HS-27A (cell line): Measurements from ENCODE around the gene MEX3D.

Experiments used
- DNase-seq: peaks from one replicate; pipeline ENCODE4 v3.0.0-alpha.2; 2012; ENCODE audit warnings: low read depth, missing footprints

Gene MEX3D

DNA sequence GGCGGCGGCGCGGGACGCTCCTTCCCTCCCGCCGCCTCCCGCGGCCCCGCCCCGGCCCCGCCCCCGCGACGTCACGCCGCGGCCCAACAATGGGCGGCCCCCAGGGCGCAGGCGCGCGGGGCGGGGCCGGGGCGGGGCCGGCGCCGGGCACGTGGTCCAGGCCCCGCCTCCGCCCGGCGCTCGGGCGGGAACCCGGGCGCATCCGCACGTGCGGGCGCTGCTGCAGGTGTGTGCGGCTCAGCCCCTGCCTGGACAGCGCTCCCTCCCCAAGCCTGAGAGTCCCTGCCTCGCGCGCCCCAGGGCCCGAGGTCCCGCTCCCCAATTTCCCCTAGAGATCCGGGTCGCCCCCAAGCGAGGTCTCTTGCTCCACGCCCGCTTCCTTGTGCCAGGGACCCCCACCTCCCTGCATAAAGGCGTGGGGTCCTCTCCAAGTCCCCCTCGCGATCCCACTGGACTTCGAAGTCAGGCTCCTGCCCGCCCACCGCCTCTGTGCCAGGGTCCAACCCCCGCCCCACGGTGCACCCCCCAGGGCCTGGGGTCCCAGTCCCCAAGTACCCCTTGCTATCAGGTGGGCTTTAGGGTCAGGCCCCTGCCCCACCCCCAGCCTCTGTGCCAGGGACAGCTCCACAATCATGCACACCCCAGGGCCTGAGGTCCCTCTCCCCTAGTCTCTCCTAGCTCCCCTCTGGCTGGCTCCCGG lies at the start of gene MEX3D:
MEX3D (minus strand) TSS at position 6 of the 700 bp plus-strand sequence. CDS start 267 bp downstream, outside the sequence.
- DNase-seq: no peak

DNA sequence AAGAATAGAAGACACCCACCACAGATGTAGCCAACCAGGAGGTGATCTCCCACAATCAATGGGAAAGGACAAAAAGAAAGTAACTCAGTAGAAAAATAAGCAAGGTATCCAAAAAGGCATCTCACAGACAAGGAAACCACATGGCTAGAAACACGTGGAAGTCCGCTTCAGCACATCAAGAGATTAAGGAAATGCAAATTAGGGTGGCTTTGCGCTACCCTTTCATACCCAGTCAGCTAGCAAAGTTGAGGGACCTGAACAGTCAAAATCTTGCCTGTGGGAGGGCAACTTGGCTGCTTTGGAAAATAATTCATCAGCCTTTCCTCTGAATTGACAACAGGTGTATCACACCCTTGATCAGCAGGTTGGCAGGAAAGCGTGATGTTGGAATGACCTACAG lies 48.8 kb upstream of the MEX3D start:
- no peak for DNase-seq

DNA sequence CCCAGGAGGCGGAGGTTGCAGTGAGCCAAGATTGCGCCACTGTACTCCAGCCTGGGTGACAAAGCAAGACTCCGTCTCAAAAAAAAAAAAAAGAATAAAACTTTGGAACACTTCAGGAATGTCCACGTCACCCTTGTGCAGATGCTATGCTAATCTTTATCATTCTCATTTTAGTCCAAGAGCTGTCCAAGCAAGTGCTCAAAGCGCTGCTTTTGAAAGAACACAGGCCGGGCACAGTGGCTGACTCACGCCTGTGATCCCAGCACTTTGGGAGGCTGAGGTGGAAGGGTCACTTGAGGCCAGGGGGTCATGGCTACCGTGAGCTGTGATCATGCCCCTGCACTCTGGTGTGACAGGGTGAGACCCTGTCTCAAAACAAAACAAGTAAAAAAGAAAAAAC lies 48.3 kb upstream of the MEX3D start:
- no peak for DNase-seq

DNA sequence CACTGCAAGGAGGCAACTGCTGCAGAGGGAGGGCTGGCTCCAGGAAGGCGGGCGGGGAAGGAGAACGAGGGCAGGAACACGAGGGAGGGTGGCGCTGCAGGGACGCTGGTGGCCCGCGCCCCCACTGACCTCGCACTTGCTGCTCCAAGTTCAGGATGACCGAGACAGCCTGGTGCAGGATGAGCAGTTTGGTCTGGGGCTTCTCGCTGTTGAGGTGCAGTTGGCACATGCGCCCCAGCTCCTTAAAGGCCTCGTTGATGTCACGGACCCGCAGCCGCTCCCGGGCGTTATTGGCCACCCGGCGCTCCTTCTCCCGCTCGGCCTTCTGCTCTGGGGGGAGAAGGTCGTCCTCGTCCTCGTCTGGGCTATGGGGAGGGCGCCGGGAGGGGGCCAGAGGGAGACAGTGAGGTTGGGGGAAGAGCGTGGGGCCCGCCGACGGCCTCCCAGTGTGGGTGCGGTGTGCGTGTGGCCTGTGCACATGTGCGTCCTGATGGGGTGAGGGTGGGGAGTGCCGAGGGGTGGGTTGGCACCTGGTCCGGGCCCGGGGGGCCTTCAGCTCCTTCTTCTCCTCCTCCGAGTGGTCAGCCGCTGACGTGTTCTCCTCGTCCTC lies 47.1 kb upstream of the MEX3D start:
- DNase-seq: no peak

DNA sequence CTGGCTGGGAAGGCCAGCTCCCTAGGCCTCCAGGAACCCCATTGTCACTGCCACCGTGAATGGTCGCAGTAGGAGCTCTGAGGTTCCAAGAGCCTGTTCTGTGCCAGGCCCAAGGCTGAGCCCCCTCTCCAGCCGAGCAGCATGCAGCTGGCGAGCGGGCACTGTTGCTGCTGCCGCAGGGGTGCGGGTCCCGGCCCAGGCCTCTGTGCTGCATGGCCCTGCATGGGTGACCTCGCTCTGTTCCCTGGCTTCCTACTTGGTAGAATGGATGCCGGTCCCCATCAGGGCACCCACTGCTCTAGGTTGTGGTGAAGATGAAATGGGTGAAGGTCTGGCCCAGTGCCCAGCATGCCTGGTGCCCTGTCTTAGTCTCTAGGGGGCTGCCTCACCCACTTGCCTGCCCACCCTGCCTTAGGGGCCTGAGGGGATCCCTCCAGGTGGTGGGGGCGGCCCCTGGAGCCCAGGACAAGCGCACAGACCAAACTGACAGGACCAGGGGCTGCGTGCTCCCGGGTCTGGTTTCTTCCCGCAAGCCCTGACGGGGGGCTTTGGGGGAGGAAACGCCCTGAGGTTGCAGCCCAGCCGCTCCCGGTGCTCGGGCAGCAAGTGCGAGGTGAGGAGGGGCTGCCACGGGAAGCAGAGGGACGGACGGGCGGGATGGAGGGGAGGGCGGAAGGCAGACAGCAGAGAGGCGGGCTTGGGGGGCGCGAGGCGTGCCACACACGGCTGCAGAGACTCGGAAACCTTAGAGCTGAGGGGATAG lies 45.9 kb upstream of the MEX3D start:
- no peak for DNase-seq

DNA sequence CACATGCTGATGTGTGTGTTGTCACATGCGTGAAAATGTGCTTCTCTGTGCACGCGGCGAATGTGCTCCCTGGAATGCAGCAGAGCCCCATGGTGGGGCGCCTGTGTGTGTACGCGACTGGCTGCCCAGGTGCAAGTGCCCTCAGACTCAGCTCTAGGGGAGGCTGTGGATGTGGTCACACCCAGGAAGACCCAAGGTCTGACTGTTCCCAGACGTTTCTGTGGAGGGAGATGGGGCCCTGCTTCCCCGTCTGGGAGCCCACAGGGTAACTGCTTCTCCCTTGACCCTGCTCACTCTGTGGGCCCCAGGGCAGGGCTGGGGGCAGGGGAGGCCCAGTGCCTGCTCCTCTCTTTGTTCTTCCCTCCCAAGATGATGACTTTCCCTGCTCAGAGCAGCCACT lies 45.0 kb upstream of the MEX3D start:
- DNase-seq: no peak

DNA sequence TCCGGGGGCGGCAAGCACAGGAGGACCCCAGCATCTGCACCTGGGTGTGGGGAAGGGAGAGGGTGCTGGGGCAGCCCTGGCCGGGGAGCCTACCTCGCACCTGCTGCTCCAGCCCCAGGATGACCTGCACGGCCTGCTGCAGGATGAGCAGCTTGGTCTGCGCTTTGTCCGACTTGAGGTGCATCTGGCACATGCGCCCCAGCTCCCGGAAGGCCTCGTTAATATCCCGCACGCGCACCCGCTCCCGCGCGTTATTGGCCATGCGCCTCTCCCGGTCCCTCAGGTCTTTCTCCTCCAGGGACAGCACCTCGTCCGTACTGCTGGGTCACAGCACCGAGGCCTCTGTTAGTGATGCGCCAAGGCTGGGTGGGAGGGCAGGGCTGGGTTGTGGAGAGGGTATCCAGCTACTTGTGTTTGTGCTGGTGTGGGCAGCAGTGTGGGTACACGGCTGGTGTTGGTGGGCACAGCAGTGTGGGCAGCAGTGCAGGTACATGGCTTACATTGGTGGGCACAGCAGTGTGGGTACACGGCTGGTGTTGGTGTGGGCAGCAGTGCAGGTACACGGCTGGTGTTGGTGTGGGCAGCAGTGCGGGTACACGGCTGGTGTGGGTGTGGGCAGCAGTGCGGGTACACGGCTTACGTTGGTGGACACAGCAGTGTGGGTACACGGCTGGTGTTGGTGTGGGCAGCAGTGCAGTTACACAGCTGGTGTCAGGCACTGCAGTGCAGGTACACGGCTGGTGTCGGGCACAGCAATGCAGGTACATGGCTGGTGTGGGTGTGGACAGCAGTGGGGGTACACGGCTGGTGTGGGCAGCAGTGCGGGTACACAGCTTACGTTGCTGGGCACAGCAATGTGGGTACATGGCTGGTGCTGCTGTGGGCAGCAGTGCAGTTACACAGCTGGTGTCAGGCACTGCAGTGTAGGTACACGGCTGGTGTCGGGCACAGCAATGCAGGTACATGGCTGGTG lies 44.3 kb upstream of the MEX3D start:
- DNase-seq: no peak

DNA sequence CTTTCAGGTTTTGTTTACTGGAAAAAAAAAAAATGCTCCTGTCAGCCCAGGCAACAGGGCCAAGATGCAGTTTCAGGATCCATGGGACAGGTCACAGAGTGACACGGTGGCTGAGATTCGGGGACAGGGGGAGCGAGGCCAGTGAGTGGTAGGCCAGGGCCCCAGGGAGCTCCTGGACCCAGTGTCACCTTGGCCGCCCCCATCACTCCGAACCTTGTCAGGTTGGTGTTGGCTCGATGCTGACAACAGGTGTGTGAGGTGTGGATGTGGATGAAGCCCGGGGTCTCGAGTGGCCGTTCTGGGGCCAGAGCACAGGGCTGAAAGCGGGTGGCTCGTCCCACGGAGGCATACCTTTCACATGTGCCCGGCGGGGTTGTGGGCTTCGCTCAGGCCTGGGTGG lies 43.2 kb upstream of the MEX3D start:
- no peak for DNase-seq

DNA sequence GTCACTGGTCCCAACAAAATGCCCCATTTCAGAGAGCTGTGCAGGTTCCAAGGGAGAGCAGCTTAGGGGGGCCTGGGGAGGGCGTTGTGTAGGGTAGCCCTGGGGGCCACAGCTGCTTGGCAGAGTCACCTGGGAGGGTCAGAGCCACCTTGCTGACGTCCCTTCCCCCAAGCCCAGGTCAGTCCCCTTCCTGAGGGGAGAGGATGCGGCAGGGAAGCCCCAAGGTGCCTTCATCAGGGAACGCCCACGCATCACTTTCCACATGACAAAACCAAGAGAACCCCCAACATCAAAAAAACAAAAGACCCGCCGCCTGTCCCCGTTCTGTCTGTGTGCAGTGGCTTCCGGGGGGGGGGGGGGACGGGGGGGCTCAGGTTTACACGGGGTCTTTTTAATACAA lies 42.5 kb upstream of the MEX3D start:
- DNase-seq: no peak

DNA sequence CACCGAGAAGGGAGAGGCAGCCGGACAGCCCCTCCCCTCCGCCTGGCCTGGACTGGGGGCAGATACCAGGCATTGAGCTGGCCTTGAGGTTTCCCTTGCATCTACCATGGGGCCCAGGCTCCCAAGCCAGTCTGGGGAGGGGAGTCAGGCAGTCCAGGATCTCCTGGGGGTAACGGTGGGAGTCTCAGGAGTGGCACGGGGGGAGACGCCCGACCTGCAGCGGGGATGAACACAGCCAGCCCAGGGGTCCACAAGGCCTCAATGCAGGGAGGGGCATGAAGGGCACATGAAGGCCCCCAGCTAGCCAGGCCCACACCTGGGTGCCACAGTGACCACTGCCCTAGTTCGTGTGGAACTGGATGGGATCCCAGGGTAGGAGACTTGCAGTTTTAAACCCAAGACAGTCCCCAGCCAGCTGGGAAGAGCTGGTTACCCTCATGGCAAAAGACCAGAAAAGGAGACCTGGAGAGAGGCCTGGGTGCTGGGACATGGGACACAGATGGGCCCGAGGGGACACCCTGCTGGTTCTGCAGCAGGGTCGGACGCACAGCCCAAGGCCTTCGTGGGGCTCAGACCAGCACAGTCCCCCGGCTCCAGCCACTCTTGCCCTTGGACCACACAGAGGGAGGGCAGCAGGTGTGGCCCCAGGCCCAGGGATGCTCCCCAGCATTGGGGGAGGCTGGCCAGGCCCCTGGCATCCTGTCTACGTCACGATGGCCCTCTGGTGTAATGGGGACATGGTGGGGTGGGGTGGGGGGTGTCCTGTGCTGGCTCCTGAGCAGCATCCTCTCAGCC lies 41.8 kb upstream of the MEX3D start:
- DNase-seq: no peak

DNA sequence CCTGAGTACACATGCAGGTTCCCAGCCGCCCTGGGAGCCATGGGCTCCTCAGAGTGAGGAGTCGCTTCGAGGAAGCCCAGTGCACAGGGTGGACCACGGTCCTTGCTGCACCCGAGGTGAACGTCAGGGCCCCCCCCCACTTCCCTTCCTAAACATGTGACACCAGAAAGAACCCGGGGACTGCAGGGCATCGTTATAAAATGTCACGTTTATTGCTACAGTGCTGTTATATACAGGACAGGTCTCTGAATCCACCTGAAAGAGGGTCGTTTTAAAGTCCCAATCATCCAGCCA lies 40.9 kb upstream of the MEX3D start:
- no peak for DNase-seq

DNA sequence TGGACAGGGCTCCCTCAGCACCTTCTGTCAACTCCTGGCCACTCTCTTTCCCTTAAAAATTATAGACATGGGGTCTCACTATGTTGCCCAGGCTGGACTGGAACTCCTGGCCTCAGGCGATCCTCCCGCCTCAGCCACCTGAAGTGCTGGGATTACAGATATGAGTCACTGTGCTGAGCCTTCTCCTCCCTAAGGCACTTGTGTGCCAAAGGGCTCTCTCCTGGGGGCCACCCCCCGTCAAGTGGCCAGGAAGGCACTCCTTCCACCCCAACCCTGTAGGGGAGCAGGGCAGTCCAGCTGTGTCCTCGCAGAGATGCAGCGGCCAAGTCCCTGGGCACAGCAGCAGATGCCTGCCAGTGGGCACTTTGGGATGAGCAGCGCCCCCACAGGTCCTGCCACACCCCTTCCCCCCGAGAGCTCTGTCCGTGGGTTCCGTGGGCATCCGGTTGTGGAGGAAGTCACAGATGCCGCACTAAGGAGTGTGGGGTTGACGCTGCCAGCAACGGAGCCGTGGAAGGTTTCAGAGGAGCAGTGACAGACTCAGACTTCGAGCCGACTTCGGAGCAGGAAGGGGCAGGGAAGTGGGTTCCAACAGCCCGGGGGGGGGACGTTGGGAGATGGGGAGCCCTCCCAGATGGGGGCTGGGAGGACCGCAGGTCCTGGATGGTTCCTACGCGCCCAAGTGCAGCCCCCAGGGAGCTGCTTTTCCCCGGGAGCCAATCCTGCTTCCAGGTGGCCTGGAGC lies 40.4 kb upstream of the MEX3D start:
- no peak for DNase-seq

DNA sequence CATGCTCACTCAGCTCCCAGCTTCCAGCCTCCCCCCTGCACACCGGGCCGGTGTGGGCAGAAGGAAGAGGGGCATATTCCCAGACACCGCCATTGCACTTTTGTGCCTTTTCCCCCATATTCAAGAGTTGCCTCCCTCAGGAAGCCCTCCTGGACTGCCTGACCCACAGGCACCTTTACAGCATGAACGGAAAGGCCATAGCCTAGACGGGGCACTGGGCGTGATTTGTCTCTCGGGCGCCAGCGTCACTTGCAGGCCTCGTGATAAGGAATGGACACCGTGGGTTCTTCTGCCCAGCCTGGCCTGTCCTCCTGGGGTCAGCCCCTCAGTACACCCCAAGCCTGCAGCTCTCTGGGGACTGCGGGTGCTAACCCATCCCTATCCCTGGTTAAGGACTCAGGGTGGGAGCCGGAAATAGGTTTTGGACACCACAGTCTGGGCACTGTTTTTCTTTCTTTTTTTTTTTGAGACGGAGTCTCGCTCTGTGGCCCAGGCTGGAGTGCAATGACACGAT lies 38.1 kb upstream of the MEX3D start:
- no peak for DNase-seq

DNA sequence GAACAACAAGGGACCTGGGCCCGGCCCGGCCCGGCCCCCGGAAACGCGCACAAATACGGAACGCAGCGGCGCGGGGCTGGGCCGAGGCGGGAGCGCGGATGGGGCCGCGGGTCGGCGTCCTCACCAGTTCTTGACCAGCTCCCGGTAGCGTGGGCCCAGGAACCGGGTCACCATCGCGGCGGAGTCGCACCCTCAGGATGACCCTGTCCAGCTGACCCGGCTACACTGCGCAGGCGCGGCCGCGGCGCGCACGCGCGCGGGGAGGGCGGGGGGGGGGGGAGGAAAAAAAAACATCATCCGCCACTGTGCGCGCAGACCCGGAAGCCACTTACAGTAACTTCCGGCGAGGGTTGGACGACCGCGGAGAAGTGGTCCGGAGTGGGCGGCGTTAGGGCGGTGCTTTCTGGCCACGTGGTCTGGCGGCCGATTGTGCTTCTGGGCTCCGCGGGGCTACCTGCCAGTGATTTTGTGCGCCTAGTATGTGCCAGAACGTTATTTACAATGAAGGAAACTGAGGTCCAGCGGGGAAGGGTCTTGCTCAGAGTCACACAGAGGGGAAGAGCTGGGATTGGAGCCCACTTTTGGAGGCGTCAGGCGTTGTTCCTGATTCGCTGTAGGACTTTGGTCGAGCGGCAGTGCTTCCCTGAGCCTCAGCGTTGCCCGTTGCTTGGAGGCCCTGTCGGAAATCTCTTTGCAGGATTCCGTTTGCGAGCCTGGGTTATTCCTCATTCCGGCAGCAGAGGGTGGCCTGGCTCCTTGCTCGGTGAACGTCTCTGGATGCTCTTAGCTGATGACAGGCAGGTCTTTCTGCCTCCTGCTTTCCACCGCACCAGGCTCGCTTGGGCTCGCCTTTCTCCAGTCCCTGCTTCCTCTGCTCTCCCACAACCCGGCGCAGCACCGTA lies 37.4 kb upstream of the MEX3D start, which contains the start of gene UQCR11:
UQCR11 (minus strand) TSS at position 227 of the 902 bp plus-strand sequence; CDS start at position 174, 53 bp downstream.
- peak; percentile 81 for DNase-seq

DNA sequence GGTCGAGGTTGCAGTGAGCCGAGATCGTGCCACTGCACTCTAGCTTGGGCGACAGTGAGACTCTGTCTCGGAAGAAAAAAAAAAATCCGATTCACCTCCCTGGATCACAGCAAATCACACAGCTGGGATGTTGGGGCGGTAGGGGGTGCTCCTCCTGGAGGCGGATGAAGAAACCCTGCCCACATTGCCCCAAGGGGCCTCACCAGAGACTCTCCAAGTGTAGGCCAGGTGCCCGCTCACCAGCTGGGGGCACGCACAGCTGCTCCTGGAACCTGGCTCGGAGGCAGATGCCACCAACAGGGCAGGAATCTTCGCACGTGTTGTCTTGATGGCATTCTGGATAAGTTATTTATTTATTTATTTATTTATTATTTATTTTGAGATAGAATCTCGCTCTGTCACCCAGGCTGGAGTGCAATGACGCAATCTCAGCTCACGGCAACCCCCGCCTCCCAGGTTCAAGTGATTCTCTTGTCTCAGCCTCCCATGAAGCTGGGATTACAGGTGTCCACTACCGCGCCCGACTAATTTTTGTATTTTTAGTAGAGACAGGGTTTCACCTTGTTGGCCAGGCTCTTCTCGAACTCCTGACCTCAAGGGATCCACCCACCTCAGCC lies 34.1 kb upstream of the MEX3D start:
- DNase-seq: no peak

DNA sequence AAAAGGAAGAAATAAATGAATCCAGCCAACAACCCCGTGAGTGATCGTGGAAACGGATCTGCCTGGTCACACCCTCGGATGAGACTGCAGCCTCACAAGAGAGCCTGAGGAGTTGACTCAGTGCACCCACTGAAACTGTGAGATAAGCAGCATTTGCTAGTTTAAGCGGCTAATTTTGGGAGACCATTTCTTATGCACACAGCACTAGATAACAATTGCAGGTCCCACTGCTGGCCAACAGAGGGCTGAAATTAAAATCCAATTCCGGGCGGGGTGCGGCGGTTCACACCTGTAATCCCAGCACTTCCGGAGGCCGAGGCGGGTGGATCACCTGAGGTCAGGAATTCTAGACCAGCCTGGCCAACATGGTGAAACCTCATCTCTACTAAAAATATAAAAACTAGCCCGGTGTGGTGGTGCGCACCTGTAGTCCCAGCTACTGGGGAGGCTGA lies 33.5 kb upstream of the MEX3D start:
- no peak for DNase-seq

DNA sequence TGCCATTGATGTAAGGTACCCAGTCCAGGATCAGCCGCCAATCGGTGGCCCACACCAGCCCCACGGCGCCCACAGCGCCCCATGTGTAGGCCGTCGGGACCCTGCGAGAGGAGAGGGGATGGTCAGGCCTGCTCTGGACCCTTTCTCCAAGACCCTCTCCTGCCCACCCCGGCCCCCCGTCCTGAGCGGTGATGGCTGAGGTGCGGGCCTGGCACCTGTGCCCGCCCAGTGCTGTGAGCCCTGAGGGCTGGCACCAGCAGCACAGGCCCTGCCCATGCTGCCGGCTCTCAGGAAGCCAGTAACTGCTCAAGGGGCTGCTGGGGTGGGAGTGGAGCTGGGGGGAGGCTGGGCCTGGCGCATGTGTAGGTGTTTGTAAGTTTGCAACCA lies 31.3 kb upstream of the MEX3D start:
- no peak for DNase-seq

DNA sequence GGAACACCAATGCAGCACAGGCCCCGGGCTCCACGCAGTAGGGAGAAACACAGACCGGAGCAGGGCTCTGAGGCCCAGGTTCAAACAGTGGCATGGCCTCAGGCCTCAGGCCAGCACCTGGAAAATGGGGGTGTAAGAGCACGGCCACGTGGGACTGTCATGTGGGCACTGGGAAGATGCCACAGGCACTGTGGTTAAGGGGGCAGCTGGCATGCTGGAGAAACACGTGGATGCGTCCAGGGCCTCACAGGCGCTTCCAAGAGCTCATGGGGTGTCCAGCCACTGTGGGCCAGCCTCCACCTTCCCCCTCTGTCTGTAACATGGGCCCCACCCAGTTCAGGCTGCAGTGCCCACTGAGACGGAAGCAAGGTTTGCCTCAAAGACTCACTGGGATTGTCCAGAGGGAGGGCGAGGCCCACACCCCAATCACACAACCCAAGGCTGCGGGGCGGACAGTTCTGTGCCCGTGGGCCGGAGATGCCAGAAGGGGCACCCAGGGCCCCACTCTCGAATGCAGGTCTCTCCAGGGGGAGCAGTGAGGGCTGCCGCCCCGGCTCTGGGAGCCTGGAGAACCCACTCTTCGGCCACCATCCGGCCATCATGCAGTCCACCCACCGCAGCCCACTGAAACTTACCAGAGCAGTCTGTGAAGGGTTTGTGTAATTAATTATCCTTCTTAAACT lies 30.8 kb upstream of the MEX3D start:
- no peak for DNase-seq
